HG03066 (cell line): ENCODE data around the gene WTAP.
A peak's percentile ranks its signal among the peaks of the same experiment; 100 is the strongest.
"Not testable (repeated sequence)": the region's sequence is repeated elsewhere in the genome, so short reads cannot be mapped to it uniquely, and the experiment has no call there.

ENCODE experiments used
- ATAC-seq: cut with Tn5 transposase; IDR thresholded peaks from one replicate; pipeline ENCODE4 v1.9.1; 2021; ENCODE audit warnings: low read depth; ENCODE audit not compliant: unreplicated experiment

Gene WTAP

GRCh38 chr6:159693128-159693893 is 34.0 kb upstream of the WTAP start, which contains the start of gene SOD2:
TSS of gene SOD2 (minus strand) at chr6:159693241. CDS start at chr6:159693167, 74 bp downstream.
- ATAC-seq = peak; percentile 77

GRCh38 chr6:159693894-159694545 is 33.3 kb upstream of the WTAP start:
- no peak for ATAC-seq

- no peak for ATAC-seq
Observed at GRCh38 chr6:159695984-159696383, 31.3 kb upstream of the WTAP start.

GRCh38 chr6:159700970-159701369 is 26.3 kb upstream of the WTAP start:
- ATAC-seq = no peak

GRCh38 chr6:159701413-159701999 is 25.8 kb upstream of the WTAP start:
- no peak for ATAC-seq

GRCh38 chr6:159710603-159711002 is 16.7 kb upstream of the WTAP start:
- not testable (repeated sequence) for ATAC-seq

GRCh38 chr6:159712389-159712788 is 14.9 kb upstream of the WTAP start:
- ATAC-seq = not testable (repeated sequence)

- no peak for ATAC-seq
Observed at GRCh38 chr6:159713984-159714383, 13.3 kb upstream of the WTAP start.

- no peak for ATAC-seq
Observed at GRCh38 chr6:159714404-159714803, 12.9 kb upstream of the WTAP start.

- no peak for ATAC-seq
Observed at GRCh38 chr6:159715166-159715565, 12.1 kb upstream of the WTAP start.

- ATAC-seq = no peak
Observed at GRCh38 chr6:159715605-159716004, 11.7 kb upstream of the WTAP start.

- ATAC-seq = no peak
Observed at GRCh38 chr6:159716247-159717096, 10.8 kb upstream of the WTAP start.

- no peak for ATAC-seq
Observed at GRCh38 chr6:159718634-159719033, 8.7 kb upstream of the WTAP start.

- no peak for ATAC-seq
Observed at GRCh38 chr6:159719287-159719686, 8.0 kb upstream of the WTAP start.

- ATAC-seq = no peak
Observed at GRCh38 chr6:159720708-159721107, 6.6 kb upstream of the WTAP start.

- ATAC-seq = not testable (repeated sequence)
Observed at GRCh38 chr6:159721981-159722380, 5.3 kb upstream of the WTAP start.

- ATAC-seq = no peak
Observed at GRCh38 chr6:159722655-159723054, 4.7 kb upstream of the WTAP start.

- ATAC-seq = no peak
Observed at GRCh38 chr6:159723259-159723658, 4.0 kb upstream of the WTAP start.

- ATAC-seq = no peak
Observed at GRCh38 chr6:159724778-159725177, 2.5 kb upstream of the WTAP start.

GRCh38 chr6:159725208-159725607 is 2.1 kb upstream of the WTAP start:
- not testable (repeated sequence) for ATAC-seq
